HEK293 (cell line): ENCODE data around the gene DNAJC4.
A peak's percentile ranks its signal among the peaks of the same experiment; 100 is the strongest.

ENCODE experiments used
- CTCF ChIA-PET: fragments of 350-600 bp; formaldehyde crosslinking; extraction: SDS; loops from one replicate; lab custom pipeline; 2021; ENCODE audit warnings: antibody characterized with exemption; lab: Yijun Ruan, JAX
- POLR2A ChIA-PET: fragments of 300-600 bp; formaldehyde crosslinking; extraction: SDS; loops from one replicate; lab custom pipeline; 2020; ENCODE audit warnings: antibody characterized with exemption, inconsistent platforms; lab: Yijun Ruan, JAX
- H3K27ac ChIP-seq: fragments of 200-500 bp; sonication (Bioruptor generic); 2 replicates; pipeline ENCODE4 v1.5.1; 2014; ENCODE audit warnings: low read depth, low read length, control low read depth, inconsistent platforms; ENCODE audit errors: extremely low read depth
- H3K36me3 ChIP-seq, 2 experiments: fragments of 200-500 bp in 1 of 2; sonication (Bioruptor generic) in 1 of 2; 1 replicate in 1 of 2; 2 replicates in 1 of 2; pipeline ENCODE4 v1.5.1; 2014 to 2017; ENCODE audit warnings: inconsistent platforms in 2 of 2, low read length in 2 of 2; ENCODE audit not compliant: control insufficient read depth in 2 of 2, insufficient read depth in 1 of 2
- H3K4me1 ChIP-seq: fragments of 200-500 bp; sonication (Bioruptor generic); 2 replicates; pipeline ENCODE4 v1.5.1; 2014; ENCODE audit warnings: mild to moderate bottlenecking, low read length, inconsistent platforms; ENCODE audit not compliant: control insufficient read depth, insufficient read depth
- H3K4me3 ChIP-seq: 2 replicates; pipeline ENCODE4 v1.5.1; 2011; ENCODE audit warnings: low read depth, mild to moderate bottlenecking, control low read depth, low read length, moderate library complexity
- H3K9me3 ChIP-seq: fragments of 200-500 bp; sonication (Bioruptor generic); 2 replicates; pipeline ENCODE4 v1.5.1; 2014; ENCODE audit warnings: low read depth, low read length, inconsistent platforms; ENCODE audit not compliant: control insufficient read depth, insufficient read depth
- HIC1 ChIP-seq: fragments of 450-650 bp; formaldehyde crosslinking; IDR thresholded peaks from 2 replicates; pipeline ENCODE4 v1.5.1; 2016; ENCODE audit warnings: missing biosample characterization, missing genetic modification characterization
- KLF17 ChIP-seq: fragments of 450-650 bp; formaldehyde crosslinking; IDR thresholded peaks from 2 replicates; pipeline ENCODE4 v1.5.1; 2016; ENCODE audit warnings: missing biosample characterization, missing genetic modification characterization
- KLF7 ChIP-seq: fragments of 450-650 bp; formaldehyde crosslinking; IDR thresholded peaks from 2 replicates; pipeline ENCODE4 v1.5.1; 2016; ENCODE audit warnings: missing biosample characterization, missing genetic modification characterization, borderline replicate concordance
- KLF9 ChIP-seq: fragments of 450-650 bp; formaldehyde crosslinking; IDR thresholded peaks from 2 replicates; pipeline ENCODE4 v1.5.1; 2016; ENCODE audit warnings: missing biosample characterization, missing genetic modification characterization, low read depth
- OVOL3 ChIP-seq: fragments of 450-650 bp; formaldehyde crosslinking; IDR thresholded peaks from 2 replicates; pipeline ENCODE4 v1.5.1; 2016; ENCODE audit warnings: missing biosample characterization, missing genetic modification characterization
- SCRT2 ChIP-seq: fragments of 450-650 bp; formaldehyde crosslinking; IDR thresholded peaks from 2 replicates; pipeline ENCODE4 v1.5.1; 2016; ENCODE audit warnings: missing biosample characterization, missing genetic modification characterization
- ZBTB10 ChIP-seq: fragments of 450-650 bp; formaldehyde crosslinking; IDR thresholded peaks from 2 replicates; pipeline ENCODE4 v1.5.1; 2016; ENCODE audit warnings: missing biosample characterization, missing genetic modification characterization
- ZBTB17 ChIP-seq: fragments of 450-650 bp; formaldehyde crosslinking; IDR thresholded peaks from 2 replicates; pipeline ENCODE4 v1.5.1; 2016; ENCODE audit warnings: missing biosample characterization, missing genetic modification characterization
- ZBTB44 ChIP-seq: fragments of 450-650 bp; IDR thresholded peaks from 2 replicates; pipeline ENCODE4 v1.5.1; 2018; ENCODE audit warnings: missing biosample characterization, mild to moderate bottlenecking, missing genetic modification characterization
- ZBTB48 ChIP-seq: fragments of 450-650 bp; formaldehyde crosslinking; IDR thresholded peaks from 2 replicates; pipeline ENCODE4 v1.5.1; 2016; ENCODE audit warnings: missing biosample characterization, missing genetic modification characterization
- ZFHX2 ChIP-seq: fragments of 450-650 bp; formaldehyde crosslinking; conservative IDR thresholded peaks from 2 replicates; pipeline ENCODE4 v1.5.1; 2016; ENCODE audit warnings: missing biosample characterization, missing genetic modification characterization
- ZNF133 ChIP-seq: fragments of 450-650 bp; formaldehyde crosslinking; IDR thresholded peaks from 2 replicates; pipeline ENCODE4 v1.5.1; 2016; ENCODE audit warnings: missing biosample characterization, missing genetic modification characterization
- ZNF148 ChIP-seq: fragments of 450-650 bp; formaldehyde crosslinking; IDR thresholded peaks from 2 replicates; pipeline ENCODE4 v1.5.0; 2017; ENCODE audit warnings: missing biosample characterization, missing genetic modification characterization, borderline replicate concordance
- ZNF169 ChIP-seq: fragments of 450-650 bp; formaldehyde crosslinking; IDR thresholded peaks from 2 replicates; pipeline ENCODE4 v1.5.1; 2016; ENCODE audit warnings: missing biosample characterization, missing genetic modification characterization
- ZNF184 ChIP-seq: fragments of 450-650 bp; IDR thresholded peaks from 2 replicates; pipeline ENCODE4 v1.5.1; 2018; ENCODE audit warnings: missing biosample characterization, mild to moderate bottlenecking, missing genetic modification characterization
- ZNF214 ChIP-seq: fragments of 450-650 bp; formaldehyde crosslinking; IDR thresholded peaks from 2 replicates; pipeline ENCODE4 v1.5.1; 2017; ENCODE audit warnings: missing biosample characterization, mild to moderate bottlenecking, missing genetic modification characterization, borderline replicate concordance
- ZNF311 ChIP-seq: fragments of 450-650 bp; formaldehyde crosslinking; IDR thresholded peaks from 2 replicates; pipeline ENCODE4 v1.5.1; 2017; ENCODE audit warnings: missing biosample characterization, missing genetic modification characterization, borderline replicate concordance
- ZNF423 ChIP-seq: fragments of 450-650 bp; formaldehyde crosslinking; IDR thresholded peaks from 2 replicates; pipeline ENCODE4 v1.5.1; 2016; ENCODE audit warnings: missing biosample characterization, missing genetic modification characterization
- ZNF529 ChIP-seq: fragments of 450-650 bp; formaldehyde crosslinking; IDR thresholded peaks from 2 replicates; pipeline ENCODE4 v1.5.1; 2017; ENCODE audit warnings: missing genetic modification characterization, missing biosample characterization; ENCODE audit not compliant: insufficient replicate concordance
- ZNF548 ChIP-seq: fragments of 450-650 bp; formaldehyde crosslinking; IDR thresholded peaks from 2 replicates; pipeline ENCODE4 v1.5.1; 2016; ENCODE audit warnings: missing biosample characterization, missing genetic modification characterization
- ZNF585B ChIP-seq: fragments of 450-650 bp; formaldehyde crosslinking; IDR thresholded peaks from 2 replicates; pipeline ENCODE4 v1.5.1; 2016; ENCODE audit warnings: missing biosample characterization, missing genetic modification characterization
- ZNF677 ChIP-seq: fragments of 450-650 bp; IDR thresholded peaks from 2 replicates; pipeline ENCODE4 v1.5.0; 2018; ENCODE audit warnings: missing biosample characterization, mild to moderate bottlenecking, missing genetic modification characterization, moderate library complexity
- ZNF747 ChIP-seq: fragments of 450-650 bp; formaldehyde crosslinking; IDR thresholded peaks from 2 replicates; pipeline ENCODE4 v1.5.1; 2016; ENCODE audit warnings: missing biosample characterization, missing genetic modification characterization
- ZNF776 ChIP-seq: fragments of 450-650 bp; formaldehyde crosslinking; IDR thresholded peaks from 2 replicates; pipeline ENCODE4 v1.5.0; 2017; ENCODE audit warnings: missing biosample characterization, missing genetic modification characterization, borderline replicate concordance
- ZNF785 ChIP-seq: fragments of 450-650 bp; formaldehyde crosslinking; IDR thresholded peaks from 2 replicates; pipeline ENCODE4 v1.5.1; 2016; ENCODE audit warnings: missing biosample characterization, missing genetic modification characterization
- ZNF830 ChIP-seq: fragments of 450-650 bp; IDR thresholded peaks from 2 replicates; pipeline ENCODE4 v1.5.0; 2018; ENCODE audit warnings: missing biosample characterization, missing genetic modification characterization, low read depth, mild to moderate bottlenecking, moderate library complexity
- ZNF837 ChIP-seq: fragments of 450-650 bp; formaldehyde crosslinking; IDR thresholded peaks from 2 replicates; pipeline ENCODE4 v1.5.1; 2016; ENCODE audit warnings: missing biosample characterization, missing genetic modification characterization
- ZSCAN16 ChIP-seq: fragments of 450-650 bp; formaldehyde crosslinking; IDR thresholded peaks from 2 replicates; pipeline ENCODE4 v1.5.1; 2016; ENCODE audit warnings: missing biosample characterization, missing genetic modification characterization
- ZXDB ChIP-seq: fragments of 450-650 bp; formaldehyde crosslinking; IDR thresholded peaks from 2 replicates; pipeline ENCODE4 v1.5.1; 2016; ENCODE audit warnings: missing biosample characterization, missing genetic modification characterization

DNAJC4 gene

GRCh38 chr11:64244966-64245365 lies 14.6 kb downstream of the DNAJC4 start (continued):
- no peak for TF ChIP-seq ZNF148 (tag by site-specific recombination)
- TF ChIP-seq ZNF423 (tag by site-specific recombination), result no peak
- TF ChIP-seq ZNF169 (tag by site-specific recombination), result no peak
- no peak for TF ChIP-seq ZBTB44 (tag by site-specific recombination)
- no peak for TF ChIP-seq ZNF214 (tag by site-specific recombination)
- TF ChIP-seq HIC1 (tag by site-specific recombination), result peak; percentile 58; the same call in 1 of the 2 replicates
- no peak for TF ChIP-seq ZNF747 (tag by site-specific recombination)
- TF ChIP-seq ZNF184 (tag by site-specific recombination), result no peak
- TF ChIP-seq KLF17 (tag by site-specific recombination), result no peak
- TF ChIP-seq ZNF585B (tag by site-specific recombination), result no peak
- peak; percentile 61 for TF ChIP-seq ZBTB17 (tag by site-specific recombination)
- no peak for TF ChIP-seq ZNF677 (tag by site-specific recombination)
- TF ChIP-seq KLF9 (tag by site-specific recombination), result no peak
- no peak for TF ChIP-seq OVOL3
- TF ChIP-seq ZFHX2 (tag by site-specific recombination), result no peak
- no peak for TF ChIP-seq ZXDB
- no peak for TF ChIP-seq ZSCAN16 (tag by site-specific recombination)
- TF ChIP-seq ZNF776 (tag by site-specific recombination), result no peak
- TF ChIP-seq, all 188 proteins: peak for 5

GRCh38 chr11:64245401-64245796 lies 15.1 kb downstream of the DNAJC4 start:
- no peaks in the 10 kb centered on the region for H3K4me1 ChIP-seq
- H3K27ac ChIP-seq, result peak overlapping the region; percentile 66; the same call in 1 of the 2 replicates
- no peaks in the 10 kb centered on the region for H3K9me3 ChIP-seq
- ChIA-PET POLR2A (interaction anchor here (0.7 to 7.2 kb wide), 9 partner anchors 10 to 72 kb away, joined by 3 to 96 read pairs (median 6); partner anchors contain the start of genes NUDT22, PRDX5, STIP1 and TRMT112), CTCF (interaction anchor here (0.5 to 1.7 kb wide), 10 partner anchors 10 to 987 kb away, joined by 3 to 10 read pairs (median 4); no protein-coding TSS in a partner anchor)
- peak overlapping the region; percentile 68 for H3K4me3 ChIP-seq
- peaks cover 0 to 20% of the 10 kb centered on the region in 2 experiments; a peak in 1 of 3 replicates for H3K36me3 ChIP-seq
- peak; percentile 58; the same call in 1 of the 2 replicates for TF ChIP-seq SCRT2 (tag by site-specific recombination)
- no peak for TF ChIP-seq ZNF529 (tag by site-specific recombination)
- TF ChIP-seq ZNF747 (tag by site-specific recombination), result no peak
- TF ChIP-seq ZBTB10, result 0 out of 2 replicates have a peak, but pooled peaks have one; percentile 2
- TF ChIP-seq ZNF830, result no peak
- no peak for TF ChIP-seq ZNF548
- TF ChIP-seq ZBTB48 (tag by site-specific recombination), result no peak
- TF ChIP-seq ZNF785 (tag by site-specific recombination), result no peak
- no peak for TF ChIP-seq ZNF133 (tag by site-specific recombination)
- no peak for TF ChIP-seq ZNF837
- no peak for TF ChIP-seq ZNF311 (tag by site-specific recombination)
- no peak for TF ChIP-seq KLF7
